ENCODE data around the gene CYP2A7.
"Not testable (repeated sequence)": the region's sequence is repeated elsewhere in the genome, so short reads cannot be mapped to it uniquely, and the experiment has no call there.

CYP2A7 gene

DNA sequence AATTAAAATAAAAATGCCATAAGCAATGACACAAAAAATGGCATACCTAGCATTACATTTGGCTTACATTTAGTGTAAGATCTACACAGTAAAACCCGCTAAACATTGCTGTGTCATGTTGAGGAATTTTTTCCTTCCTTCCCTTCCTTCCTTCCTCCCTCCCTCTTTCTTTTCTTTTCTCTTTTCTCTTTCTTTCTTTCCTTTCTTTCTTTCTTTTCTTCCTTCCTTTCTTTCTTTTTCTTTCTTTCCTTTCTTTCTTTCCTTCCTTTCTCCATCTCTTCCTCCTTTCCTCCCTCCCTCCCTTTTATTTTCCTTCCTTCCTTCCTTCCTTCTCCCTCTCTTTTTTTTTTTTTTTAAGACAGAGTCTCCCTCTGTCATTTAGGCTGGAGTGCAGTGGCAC lies 43.6 kb downstream of the CYP2A7 start:
- not testable (repeated sequence) for DNase-seq

DNA sequence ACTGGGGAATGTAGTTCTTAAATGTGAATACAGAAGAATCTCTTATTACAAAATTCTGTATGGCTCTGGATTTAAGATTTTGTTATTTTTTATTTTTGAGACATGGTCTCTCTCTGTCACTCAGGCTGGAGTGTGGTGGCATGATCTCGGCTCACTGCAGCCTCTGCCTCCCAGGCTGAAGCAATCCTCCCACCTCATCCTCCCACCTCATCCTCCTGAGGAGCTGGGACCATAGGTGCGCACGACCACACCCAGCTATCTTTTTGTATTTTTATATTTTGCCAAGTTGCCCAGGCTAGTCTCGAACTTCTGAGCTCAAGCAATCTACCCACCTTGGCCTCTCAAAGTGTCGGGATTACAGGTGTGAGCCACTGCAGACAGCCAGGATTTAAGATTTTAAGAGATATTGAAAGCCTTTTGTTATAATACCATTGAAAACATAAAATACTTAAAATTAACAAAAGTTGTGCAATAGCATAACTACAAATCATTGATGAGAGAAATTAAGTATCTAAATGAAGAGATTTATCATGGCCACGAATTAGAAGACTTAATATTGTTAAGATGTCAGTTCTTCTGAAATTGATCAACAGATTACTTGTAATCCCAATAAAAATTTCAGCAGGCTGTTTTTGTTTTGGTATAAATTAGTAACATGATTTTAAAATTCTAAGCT lies 45.1 kb downstream of the CYP2A7 start:
- no peak for DNase-seq

GRCh38 chr19:40833728-40834533 lies 48.1 kb downstream of the CYP2A7 start:
- DNase-seq, result not testable (repeated sequence)

- not testable (repeated sequence) for DNase-seq
Observed at GRCh38 chr19:40832431-40832790, 49.6 kb downstream of the CYP2A7 start.

GRCh38 chr19:40831502-40832430 lies 50.3 kb downstream of the CYP2A7 start:
- peak; percentile 89 for DNase-seq

GRCh38 chr19:40830741-40831140 lies 51.3 kb downstream of the CYP2A7 start:
- DNase-seq, result not testable (repeated sequence)

DNA sequence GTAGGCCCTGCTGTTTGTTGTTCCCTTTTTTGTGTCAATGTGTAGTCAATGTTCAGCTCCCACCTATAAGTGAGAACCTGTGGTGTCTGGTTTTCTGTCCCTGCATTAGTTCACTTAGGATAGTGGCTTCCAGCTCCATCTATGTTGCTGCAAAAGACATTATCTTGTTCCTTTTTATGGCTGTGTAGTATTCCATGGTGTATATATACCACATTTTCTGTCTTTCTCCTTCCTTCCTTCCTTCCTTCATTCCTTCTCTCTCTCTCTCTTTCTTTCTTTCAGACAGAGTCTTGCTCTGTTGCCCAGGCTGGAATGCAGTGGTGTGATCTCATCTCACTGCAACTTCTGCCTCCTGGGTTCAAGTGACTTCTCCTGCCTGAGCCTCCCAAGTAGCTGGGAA lies 52.8 kb downstream of the CYP2A7 start:
- no peak for DNase-seq

- no peak for DNase-seq
Observed at GRCh38 chr19:40827386-40828247, 54.4 kb downstream of the CYP2A7 start.

- not testable (repeated sequence) for DNase-seq
Observed at GRCh38 chr19:40826699-40827385, 55.2 kb downstream of the CYP2A7 start.

- not testable (repeated sequence) for DNase-seq
Observed at GRCh38 chr19:40826312-40826698, 55.7 kb downstream of the CYP2A7 start.

GRCh38 chr19:40825460-40826095 lies 56.5 kb downstream of the CYP2A7 start:
- not testable (repeated sequence) for DNase-seq
